ENCODE data around the gene USP49.

Gene USP49

GRCh38 chr6:41843178-41843577 lies 52.0 kb downstream of the USP49 start:
- TF ChIP-seq EZH2phosphoT487 (IDR thresholded peaks at IDR 0.05; ENCODE audit: borderline replicate concordance) (no peak), CTCF (conservative IDR thresholded peaks at IDR 0.05; ENCODE audit: low read length) (no peak)
- Histone ChIP-seq H3K36me3 (ENCODE audit: insufficient read depth, low read length) (peaks cover 4% of the 10 kb centered on the region; the same call in 1 of the 2 replicates), H4K20me1 (ENCODE audit: insufficient read depth, low read length, poor library complexity, severe bottlenecking) (no peaks in the 10 kb centered on the region), H3K4me2 (ENCODE audit: low read depth, low read length, poor library complexity, severe bottlenecking) (no peak overlapping the region), H3K4me1 (ENCODE audit: insufficient read depth, low read length, poor library complexity, severe bottlenecking) (peaks cover 6% of the 10 kb centered on the region), H3K4me3 (ENCODE audit: low read length, poor library complexity, severe bottlenecking) (no peak overlapping the region), H3K9ac (ENCODE audit: low read depth, low read length, poor library complexity, severe bottlenecking) (no peak overlapping the region), H3K9me3 (ENCODE audit: insufficient read depth, low read depth, low read length) (no peaks in the 10 kb centered on the region), H3K9me2 (replicated peaks; ENCODE audit: low read depth, low read length) (no peaks in the 10 kb centered on the region), H3K79me2 (ENCODE audit: insufficient read depth, low read length) (peaks cover 7% of the 10 kb centered on the region; the same call in 1 of the 2 replicates), H3K27me3 (ENCODE audit: insufficient read depth, low read length, poor library complexity, severe bottlenecking) (no peaks in the 10 kb centered on the region), H3F3A (ENCODE audit: low read depth) (no peaks in the 10 kb centered on the region; the same call in 1 of the 2 replicates), H2AFZ (ENCODE audit: low read length) (no peak overlapping the region)

- Histone ChIP-seq H3K4me1 (ENCODE audit: insufficient read depth, low read length, poor library complexity, severe bottlenecking) (peaks cover 12% of the 10 kb centered on the region), H3K36me3 (ENCODE audit: insufficient read depth, low read length) (no peaks in the 10 kb centered on the region), H3K9me2 (replicated peaks; ENCODE audit: low read depth, low read length) (no peaks in the 10 kb centered on the region), H4K20me1 (ENCODE audit: insufficient read depth, low read length, poor library complexity, severe bottlenecking) (no peaks in the 10 kb centered on the region), H3K4me2 (ENCODE audit: low read depth, low read length, poor library complexity, severe bottlenecking) (no peak overlapping the region), H3F3A (ENCODE audit: low read depth) (no peaks in the 10 kb centered on the region; the same call in 1 of the 2 replicates), H3K4me3 (ENCODE audit: low read length, poor library complexity, severe bottlenecking) (no peak overlapping the region), H2AFZ (ENCODE audit: low read length) (no peak overlapping the region), H3K9me3 (ENCODE audit: insufficient read depth, low read depth, low read length) (no peaks in the 10 kb centered on the region), H3K27me3 (ENCODE audit: insufficient read depth, low read length, poor library complexity, severe bottlenecking) (no peaks in the 10 kb centered on the region), H3K9ac (ENCODE audit: low read depth, low read length, poor library complexity, severe bottlenecking) (no peak overlapping the region), H3K79me2 (ENCODE audit: insufficient read depth, low read length) (peaks cover 16% of the 10 kb centered on the region; the same call in 1 of the 2 replicates)
- TF ChIP-seq CTCF (conservative IDR thresholded peaks at IDR 0.05; ENCODE audit: low read length) (no peak), EZH2phosphoT487 (IDR thresholded peaks at IDR 0.05; ENCODE audit: borderline replicate concordance) (no peak)
Observed at GRCh38 chr6:41840326-41840725, 54.8 kb downstream of the USP49 start.

DNA sequence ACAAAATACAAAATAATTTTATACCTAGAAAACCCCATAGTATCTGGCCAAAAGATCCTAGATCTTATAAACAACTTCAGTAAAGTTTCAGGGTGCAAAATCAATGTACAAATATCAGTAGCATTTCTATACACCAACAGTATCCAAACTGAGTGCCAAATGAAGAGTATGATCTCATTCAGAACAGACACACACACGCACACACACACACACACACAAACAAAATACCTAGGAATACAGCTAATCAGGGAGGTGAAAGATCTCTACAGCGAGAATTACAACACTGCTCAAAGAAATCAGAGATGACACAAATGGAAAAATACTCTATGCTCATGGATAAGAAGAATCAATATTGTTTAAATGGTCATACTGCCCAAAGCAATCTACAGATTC lies 58.5 kb downstream of the USP49 start:
- no peaks in the 10 kb centered on the region for H4K20me1 ChIP-seq (ENCODE audit: insufficient read depth, low read length, poor library complexity, severe bottlenecking)
- no peaks in the 10 kb centered on the region for H3K36me3 ChIP-seq (ENCODE audit: insufficient read depth, low read length)
- H3K27me3 ChIP-seq (ENCODE audit: insufficient read depth, low read length, poor library complexity, severe bottlenecking), result no peaks in the 10 kb centered on the region
- H3K9me2 ChIP-seq (replicated peaks; ENCODE audit: low read depth, low read length), result no peaks in the 10 kb centered on the region
- peak overlapping the region; percentile 64 for H3K9ac ChIP-seq (ENCODE audit: low read depth, low read length, poor library complexity, severe bottlenecking)
- H3K79me2 ChIP-seq (ENCODE audit: insufficient read depth, low read length), result peaks cover 21% of the 10 kb centered on the region; the same call in 1 of the 2 replicates
- H3K4me3 ChIP-seq (ENCODE audit: low read length, poor library complexity, severe bottlenecking), result peak overlapping the region; percentile 27
- no peaks in the 10 kb centered on the region; the same call in 1 of the 2 replicates for H3F3A ChIP-seq (ENCODE audit: low read depth)
- H3K4me1 ChIP-seq (ENCODE audit: insufficient read depth, low read length, poor library complexity, severe bottlenecking), result peaks cover 17% of the 10 kb centered on the region
- H3K9me3 ChIP-seq (ENCODE audit: insufficient read depth, low read depth, low read length), result no peaks in the 10 kb centered on the region
- peak overlapping the region; percentile 55 for H3K4me2 ChIP-seq (ENCODE audit: low read depth, low read length, poor library complexity, severe bottlenecking)
- TF ChIP-seq EZH2phosphoT487 (IDR thresholded peaks at IDR 0.05; ENCODE audit: borderline replicate concordance), result no peak
- no peak for TF ChIP-seq CTCF (conservative IDR thresholded peaks at IDR 0.05; ENCODE audit: low read length)
- H2AFZ ChIP-seq (ENCODE audit: low read length), result no peak overlapping the region

Measured in Loucy (cell line).